ENCODE data around the gene TRPC4. TPM values are rescaled to one million over a fixed set of nuclear protein-coding genes. Genes with fewer than 3 reads are reported as not detected.

TRPC4 gene
- total RNA-seq, 1 experiment from 2014 or later, result 8.0 TPM

DNA sequence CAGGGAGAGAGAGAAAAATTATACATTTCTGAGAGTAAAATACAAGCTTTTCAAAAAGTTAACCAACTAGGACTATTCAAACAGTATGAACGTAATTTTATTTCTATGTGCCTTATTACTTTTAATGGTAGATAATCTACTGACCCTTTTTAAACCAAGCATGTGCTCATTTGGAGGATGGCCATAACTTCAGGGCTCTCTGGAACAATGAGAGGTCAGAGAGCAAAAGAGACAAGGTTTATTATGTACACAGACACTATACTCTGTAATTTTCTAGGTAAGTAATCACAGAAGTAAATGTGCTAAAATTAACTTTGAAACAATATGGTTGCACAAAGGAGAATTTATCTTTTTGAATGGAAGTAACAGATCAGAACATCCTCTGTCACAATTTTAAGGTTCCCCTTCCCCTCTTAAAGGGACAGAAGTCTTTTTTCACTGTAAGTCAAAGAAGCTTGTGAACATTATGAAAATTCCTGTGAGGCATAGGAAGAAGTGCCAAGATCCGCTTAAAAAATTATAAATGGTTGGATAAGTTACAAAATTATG, 272.0 kb downstream of the TRPC4 start:
- no peaks in the 10 kb centered on the region for H3K9me3 Mint-ChIP-seq
- no peak overlapping the region for H3K27ac Mint-ChIP-seq
- ATAC-seq, result no peak
- POLR2A ChIA-PET, result no interaction called here
- DNase-seq (ENCODE audit: low spot score), result no peak
- TF ChIP-seq FOXK1 (CRISPR knock-in tag; IDR thresholded peaks at IDR 0.05) (no peak), SMAD3 (CRISPR knock-in tag; IDR thresholded peaks at IDR 0.05; ENCODE audit: borderline replicate concordance) (no peak), ATF1 (CRISPR knock-in tag; IDR thresholded peaks at IDR 0.05) (no peak), PRRX2 (CRISPR knock-in tag; IDR thresholded peaks at IDR 0.05) (no peak), NFYB (CRISPR knock-in tag; conservative IDR thresholded peaks at IDR 0.05; ENCODE audit: low read depth) (no peak), ZNF219 (CRISPR knock-in tag; IDR thresholded peaks at IDR 0.05; ENCODE audit: borderline replicate concordance) (no peak)
- TF ChIP-seq, protein P1, sequence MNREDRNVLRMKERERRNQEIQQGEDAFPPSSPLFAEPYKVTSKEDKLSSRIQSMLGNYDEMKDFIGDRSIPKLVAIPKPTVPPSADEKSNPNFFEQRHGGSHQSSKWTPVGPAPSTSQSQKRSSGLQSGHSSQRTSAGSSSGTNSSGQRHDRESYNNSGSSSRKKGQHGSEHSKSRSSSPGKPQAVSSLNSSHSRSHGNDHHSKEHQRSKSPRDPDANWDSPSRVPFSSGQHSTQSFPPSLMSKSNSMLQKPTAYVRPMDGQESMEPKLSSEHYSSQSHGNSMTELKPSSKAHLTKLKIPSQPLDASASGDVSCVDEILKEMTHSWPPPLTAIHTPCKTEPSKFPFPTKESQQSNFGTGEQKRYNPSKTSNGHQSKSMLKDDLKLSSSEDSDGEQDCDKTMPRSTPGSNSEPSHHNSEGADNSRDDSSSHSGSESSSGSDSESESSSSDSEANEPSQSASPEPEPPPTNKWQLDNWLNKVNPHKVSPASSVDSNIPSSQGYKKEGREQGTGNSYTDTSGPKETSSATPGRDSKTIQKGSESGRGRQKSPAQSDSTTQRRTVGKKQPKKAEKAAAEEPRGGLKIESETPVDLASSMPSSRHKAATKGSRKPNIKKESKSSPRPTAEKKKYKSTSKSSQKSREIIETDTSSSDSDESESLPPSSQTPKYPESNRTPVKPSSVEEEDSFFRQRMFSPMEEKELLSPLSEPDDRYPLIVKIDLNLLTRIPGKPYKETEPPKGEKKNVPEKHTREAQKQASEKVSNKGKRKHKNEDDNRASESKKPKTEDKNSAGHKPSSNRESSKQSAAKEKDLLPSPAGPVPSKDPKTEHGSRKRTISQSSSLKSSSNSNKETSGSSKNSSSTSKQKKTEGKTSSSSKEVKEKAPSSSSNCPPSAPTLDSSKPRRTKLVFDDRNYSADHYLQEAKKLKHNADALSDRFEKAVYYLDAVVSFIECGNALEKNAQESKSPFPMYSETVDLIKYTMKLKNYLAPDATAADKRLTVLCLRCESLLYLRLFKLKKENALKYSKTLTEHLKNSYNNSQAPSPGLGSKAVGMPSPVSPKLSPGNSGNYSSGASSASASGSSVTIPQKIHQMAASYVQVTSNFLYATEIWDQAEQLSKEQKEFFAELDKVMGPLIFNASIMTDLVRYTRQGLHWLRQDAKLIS (CRISPR knock-in tag; IDR thresholded peaks at IDR 0.05; ENCODE audit: borderline replicate concordance), result no peak
- TF ChIP-seq, protein P2, sequence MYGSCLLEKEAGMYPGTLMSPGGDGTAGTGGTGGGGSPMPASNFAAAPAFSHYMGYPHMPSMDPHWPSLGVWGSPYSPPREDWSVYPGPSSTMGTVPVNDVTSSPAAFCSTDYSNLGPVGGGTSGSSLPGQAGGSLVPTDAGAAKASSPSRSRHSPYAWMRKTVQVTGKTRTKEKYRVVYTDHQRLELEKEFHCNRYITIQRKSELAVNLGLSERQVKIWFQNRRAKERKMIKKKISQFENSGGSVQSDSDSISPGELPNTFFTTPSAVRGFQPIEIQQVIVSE (CRISPR knock-in tag; IDR thresholded peaks at IDR 0.05; ENCODE audit: borderline replicate concordance), result no peak
- TF ChIP-seq, protein P3, sequence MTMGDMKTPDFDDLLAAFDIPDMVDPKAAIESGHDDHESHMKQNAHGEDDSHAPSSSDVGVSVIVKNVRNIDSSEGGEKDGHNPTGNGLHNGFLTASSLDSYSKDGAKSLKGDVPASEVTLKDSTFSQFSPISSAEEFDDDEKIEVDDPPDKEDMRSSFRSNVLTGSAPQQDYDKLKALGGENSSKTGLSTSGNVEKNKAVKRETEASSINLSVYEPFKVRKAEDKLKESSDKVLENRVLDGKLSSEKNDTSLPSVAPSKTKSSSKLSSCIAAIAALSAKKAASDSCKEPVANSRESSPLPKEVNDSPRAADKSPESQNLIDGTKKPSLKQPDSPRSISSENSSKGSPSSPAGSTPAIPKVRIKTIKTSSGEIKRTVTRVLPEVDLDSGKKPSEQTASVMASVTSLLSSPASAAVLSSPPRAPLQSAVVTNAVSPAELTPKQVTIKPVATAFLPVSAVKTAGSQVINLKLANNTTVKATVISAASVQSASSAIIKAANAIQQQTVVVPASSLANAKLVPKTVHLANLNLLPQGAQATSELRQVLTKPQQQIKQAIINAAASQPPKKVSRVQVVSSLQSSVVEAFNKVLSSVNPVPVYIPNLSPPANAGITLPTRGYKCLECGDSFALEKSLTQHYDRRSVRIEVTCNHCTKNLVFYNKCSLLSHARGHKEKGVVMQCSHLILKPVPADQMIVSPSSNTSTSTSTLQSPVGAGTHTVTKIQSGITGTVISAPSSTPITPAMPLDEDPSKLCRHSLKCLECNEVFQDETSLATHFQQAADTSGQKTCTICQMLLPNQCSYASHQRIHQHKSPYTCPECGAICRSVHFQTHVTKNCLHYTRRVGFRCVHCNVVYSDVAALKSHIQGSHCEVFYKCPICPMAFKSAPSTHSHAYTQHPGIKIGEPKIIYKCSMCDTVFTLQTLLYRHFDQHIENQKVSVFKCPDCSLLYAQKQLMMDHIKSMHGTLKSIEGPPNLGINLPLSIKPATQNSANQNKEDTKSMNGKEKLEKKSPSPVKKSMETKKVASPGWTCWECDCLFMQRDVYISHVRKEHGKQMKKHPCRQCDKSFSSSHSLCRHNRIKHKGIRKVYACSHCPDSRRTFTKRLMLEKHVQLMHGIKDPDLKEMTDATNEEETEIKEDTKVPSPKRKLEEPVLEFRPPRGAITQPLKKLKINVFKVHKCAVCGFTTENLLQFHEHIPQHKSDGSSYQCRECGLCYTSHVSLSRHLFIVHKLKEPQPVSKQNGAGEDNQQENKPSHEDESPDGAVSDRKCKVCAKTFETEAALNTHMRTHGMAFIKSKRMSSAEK (CRISPR knock-in tag; IDR thresholded peaks at IDR 0.05; ENCODE audit: borderline replicate concordance), result no peak
- TF ChIP-seq, protein P4, sequence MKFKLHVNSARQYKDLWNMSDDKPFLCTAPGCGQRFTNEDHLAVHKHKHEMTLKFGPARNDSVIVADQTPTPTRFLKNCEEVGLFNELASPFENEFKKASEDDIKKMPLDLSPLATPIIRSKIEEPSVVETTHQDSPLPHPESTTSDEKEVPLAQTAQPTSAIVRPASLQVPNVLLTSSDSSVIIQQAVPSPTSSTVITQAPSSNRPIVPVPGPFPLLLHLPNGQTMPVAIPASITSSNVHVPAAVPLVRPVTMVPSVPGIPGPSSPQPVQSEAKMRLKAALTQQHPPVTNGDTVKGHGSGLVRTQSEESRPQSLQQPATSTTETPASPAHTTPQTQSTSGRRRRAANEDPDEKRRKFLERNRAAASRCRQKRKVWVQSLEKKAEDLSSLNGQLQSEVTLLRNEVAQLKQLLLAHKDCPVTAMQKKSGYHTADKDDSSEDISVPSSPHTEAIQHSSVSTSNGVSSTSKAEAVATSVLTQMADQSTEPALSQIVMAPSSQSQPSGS (CRISPR knock-in tag; IDR thresholded peaks at IDR 0.05; ENCODE audit: borderline replicate concordance, low read depth), result no peak
- no peak overlapping the region for H3K4me3 Mint-ChIP-seq
- CTCF ChIA-PET, result no interaction called here
- no peaks in the 10 kb centered on the region; the same call in 1 of the 2 replicates for H3K27me3 Mint-ChIP-seq (ENCODE audit: low read depth)
- H3K4me1 Mint-ChIP-seq, result peaks cover 61% of the 10 kb centered on the region
- H3K36me3 Mint-ChIP-seq, result no peaks in the 10 kb centered on the region

DNA sequence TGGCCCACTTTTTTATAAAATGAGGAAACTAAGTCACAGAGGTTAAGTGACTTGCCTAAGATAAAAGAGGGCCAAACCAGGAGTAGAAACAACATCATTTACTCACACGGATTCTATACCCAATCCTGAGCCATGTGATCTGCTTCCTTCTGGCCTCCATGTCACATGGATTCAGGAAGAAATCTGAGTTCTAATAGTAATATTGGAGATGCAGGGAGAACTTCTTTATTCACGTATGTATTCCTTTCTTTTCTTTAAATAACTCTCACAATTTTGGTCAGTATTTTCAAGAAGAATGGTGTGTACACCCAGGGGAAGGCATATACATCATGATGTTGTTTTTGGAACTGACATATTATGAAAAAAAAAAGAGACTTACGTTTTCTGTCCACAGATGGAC, 272.8 kb downstream of the TRPC4 start:
- peaks cover 56% of the 10 kb centered on the region for H3K4me1 Mint-ChIP-seq
- no peaks in the 10 kb centered on the region; the same call in 1 of the 2 replicates for H3K27me3 Mint-ChIP-seq (ENCODE audit: low read depth)
- ATAC-seq (no peak), DNase-seq (ENCODE audit: low spot score) (no peak)
- POLR2A ChIA-PET, result no interaction called here
- H3K27ac Mint-ChIP-seq, result no peak overlapping the region
- H3K4me3 Mint-ChIP-seq, result no peak overlapping the region
- no peaks in the 10 kb centered on the region for H3K9me3 Mint-ChIP-seq
- CTCF ChIA-PET, result no interaction called here
- H3K36me3 Mint-ChIP-seq, result no peaks in the 10 kb centered on the region
- TF ChIP-seq, protein P5, sequence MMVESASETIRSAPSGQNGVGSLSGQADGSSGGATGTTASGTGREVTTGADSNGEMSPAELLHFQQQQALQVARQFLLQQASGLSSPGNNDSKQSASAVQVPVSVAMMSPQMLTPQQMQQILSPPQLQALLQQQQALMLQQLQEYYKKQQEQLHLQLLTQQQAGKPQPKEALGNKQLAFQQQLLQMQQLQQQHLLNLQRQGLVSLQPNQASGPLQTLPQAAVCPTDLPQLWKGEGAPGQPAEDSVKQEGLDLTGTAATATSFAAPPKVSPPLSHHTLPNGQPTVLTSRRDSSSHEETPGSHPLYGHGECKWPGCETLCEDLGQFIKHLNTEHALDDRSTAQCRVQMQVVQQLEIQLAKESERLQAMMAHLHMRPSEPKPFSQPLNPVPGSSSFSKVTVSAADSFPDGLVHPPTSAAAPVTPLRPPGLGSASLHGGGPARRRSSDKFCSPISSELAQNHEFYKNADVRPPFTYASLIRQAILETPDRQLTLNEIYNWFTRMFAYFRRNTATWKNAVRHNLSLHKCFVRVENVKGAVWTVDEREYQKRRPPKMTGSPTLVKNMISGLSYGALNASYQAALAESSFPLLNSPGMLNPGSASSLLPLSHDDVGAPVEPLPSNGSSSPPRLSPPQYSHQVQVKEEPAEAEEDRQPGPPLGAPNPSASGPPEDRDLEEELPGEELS (CRISPR knock-in tag; IDR thresholded peaks at IDR 0.05), result no peak
- no peak for TF ChIP-seq ZNF263 (CRISPR knock-in tag; IDR thresholded peaks at IDR 0.05; ENCODE audit: low read depth)
- no peak for TF ChIP-seq ZNF396 (CRISPR knock-in tag; IDR thresholded peaks at IDR 0.05; ENCODE audit: borderline replicate concordance)
- no peak for TF ChIP-seq CREM (CRISPR knock-in tag; IDR thresholded peaks at IDR 0.05)
- TF ChIP-seq PRRX2 (CRISPR knock-in tag; IDR thresholded peaks at IDR 0.05), result no peak
- TF ChIP-seq, protein P6, sequence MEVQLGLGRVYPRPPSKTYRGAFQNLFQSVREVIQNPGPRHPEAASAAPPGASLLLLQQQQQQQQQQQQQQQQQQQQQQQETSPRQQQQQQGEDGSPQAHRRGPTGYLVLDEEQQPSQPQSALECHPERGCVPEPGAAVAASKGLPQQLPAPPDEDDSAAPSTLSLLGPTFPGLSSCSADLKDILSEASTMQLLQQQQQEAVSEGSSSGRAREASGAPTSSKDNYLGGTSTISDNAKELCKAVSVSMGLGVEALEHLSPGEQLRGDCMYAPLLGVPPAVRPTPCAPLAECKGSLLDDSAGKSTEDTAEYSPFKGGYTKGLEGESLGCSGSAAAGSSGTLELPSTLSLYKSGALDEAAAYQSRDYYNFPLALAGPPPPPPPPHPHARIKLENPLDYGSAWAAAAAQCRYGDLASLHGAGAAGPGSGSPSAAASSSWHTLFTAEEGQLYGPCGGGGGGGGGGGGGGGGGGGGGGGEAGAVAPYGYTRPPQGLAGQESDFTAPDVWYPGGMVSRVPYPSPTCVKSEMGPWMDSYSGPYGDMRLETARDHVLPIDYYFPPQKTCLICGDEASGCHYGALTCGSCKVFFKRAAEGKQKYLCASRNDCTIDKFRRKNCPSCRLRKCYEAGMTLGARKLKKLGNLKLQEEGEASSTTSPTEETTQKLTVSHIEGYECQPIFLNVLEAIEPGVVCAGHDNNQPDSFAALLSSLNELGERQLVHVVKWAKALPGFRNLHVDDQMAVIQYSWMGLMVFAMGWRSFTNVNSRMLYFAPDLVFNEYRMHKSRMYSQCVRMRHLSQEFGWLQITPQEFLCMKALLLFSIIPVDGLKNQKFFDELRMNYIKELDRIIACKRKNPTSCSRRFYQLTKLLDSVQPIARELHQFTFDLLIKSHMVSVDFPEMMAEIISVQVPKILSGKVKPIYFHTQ (CRISPR knock-in tag; IDR thresholded peaks at IDR 0.05), result no peak
- no peak for TF ChIP-seq ZNF219 (CRISPR knock-in tag; IDR thresholded peaks at IDR 0.05; ENCODE audit: borderline replicate concordance)
- no peak for TF ChIP-seq EMX1 (CRISPR knock-in tag; IDR thresholded peaks at IDR 0.05)
- TF ChIP-seq NFATC4 (CRISPR knock-in tag; IDR thresholded peaks at IDR 0.05), result no peak
- TF ChIP-seq GTF2I (CRISPR knock-in tag; conservative IDR thresholded peaks at IDR 0.05), result no peak
- no peak for TF ChIP-seq MYBL2 (CRISPR knock-in tag; IDR thresholded peaks at IDR 0.05)
- TF ChIP-seq ETV6 (CRISPR knock-in tag; IDR thresholded peaks at IDR 0.05), result no peak

Data from WTC11 (cell line).